GM12892 (cell line): ENCODE data around the gene DHX58.

ENCODE experiments used
- POLR2A ChIP-seq: IDR thresholded peaks from 2 replicates; pipeline ENCODE4 v1.6.1; 2011; ENCODE audit warnings: low read depth, low read length, control low read depth
- POLR2AphosphoS5 ChIP-seq: IDR thresholded peaks from 2 replicates; pipeline ENCODE4 v1.6.1; 2011; ENCODE audit warnings: low read depth, low read length, control low read depth
- TAF1 ChIP-seq: IDR thresholded peaks from 2 replicates; pipeline ENCODE4 v1.6.1; 2011; ENCODE audit warnings: low read depth, mild to moderate bottlenecking, control low read depth, low read length, borderline replicate concordance

DNA sequence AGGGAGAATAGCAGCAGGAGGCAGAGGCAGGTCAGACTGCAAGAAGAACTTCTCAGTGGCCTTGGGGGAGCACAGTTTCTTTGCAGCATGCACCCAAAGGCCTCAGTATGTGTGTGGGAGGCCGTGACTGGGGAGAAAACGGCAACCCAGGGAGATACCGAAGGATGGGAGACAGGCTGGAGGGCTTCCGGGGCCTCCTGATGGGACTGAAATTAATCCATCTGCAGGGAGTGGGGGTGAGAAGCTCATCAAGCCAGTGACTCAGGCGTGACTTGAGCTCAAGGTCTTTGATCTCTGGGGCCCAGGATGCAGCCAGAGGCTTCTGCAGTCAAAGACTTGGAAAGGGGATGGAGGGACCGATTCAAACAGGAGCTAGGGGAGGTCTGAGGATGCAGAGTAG lies 57.0 kb downstream of the DHX58 start:
- TF ChIP-seq TAF1, result no peak
- TF ChIP-seq POLR2AphosphoS5, result no peak
- TF ChIP-seq POLR2A, result no peak
